Measurements from ENCODE around the gene CHRNB1.

- TF ChIP-seq CREB1 (CRISPR knock-in tag; IDR thresholded peaks at IDR 0.05; ENCODE audit: low read depth) = no peak
- TF ChIP-seq CTCF (conservative IDR thresholded peaks at IDR 0.05; ENCODE audit: low read depth in 2 of 2) = no peak
- TF ChIP-seq POLR2AphosphoS5 (IDR thresholded peaks at IDR 0.05; ENCODE audit: low read depth) = no peak
- no peak for TF ChIP-seq REST (IDR thresholded peaks at IDR 0.05; ENCODE audit: unreplicated experiment)
- no peak for TF ChIP-seq EZH2 (IDR thresholded peaks at IDR 0.05; ENCODE audit: low read depth, unreplicated experiment)
- no peak for TF ChIP-seq EZH2phosphoT487 (IDR thresholded peaks at IDR 0.05; ENCODE audit: unreplicated experiment)
- TF ChIP-seq JUNB (IDR thresholded peaks at IDR 0.05; ENCODE audit: unreplicated experiment) = no peak
- no peak for TF ChIP-seq ZNF331 (CRISPR knock-in tag; IDR thresholded peaks at IDR 0.05; ENCODE audit: low read depth)
These were observed 18.5 kb upstream of the CHRNB1 start for GRCh38 chr17:7426203-7426863.

Data from GM23338 (cell line).